K562 (cell line): ENCODE results near the gene REM2. TPM values are rescaled to one million over a fixed set of nuclear protein-coding genes. Genes with fewer than 3 reads are reported as not detected.

Experiments used
- ASH1L ChIP-seq: fragments of 450-650 bp; IDR thresholded peaks from 2 replicates; pipeline ENCODE4 v1.6.1; 2018; ENCODE audit warnings: borderline replicate concordance, mild to moderate bottlenecking, low read depth; ENCODE audit not compliant: partially characterized antibody
- ATF1 ChIP-seq, 2 experiments: fragments of 450-650 bp in 1 of 2; IDR thresholded peaks; 2 replicates each; pipeline ENCODE4 v1.6.1; 2016; ENCODE audit warnings: missing compliant biosample characterization in 1 of 2, missing genetic modification characterization in 1 of 2
- BCLAF1 ChIP-seq, 2 experiments: fragments of 450-650 bp in 1 of 2; IDR thresholded peaks; 2 replicates each; pipeline ENCODE4 v1.6.1; 2011 to 2017; ENCODE audit warnings: low read depth in 2 of 2, antibody characterized with exemption in 1 of 2, borderline replicate concordance in 1 of 2, low read length in 1 of 2, mild to moderate bottlenecking in 1 of 2, mixed read lengths in 1 of 2; ENCODE audit not compliant: control insufficient read depth in 1 of 2
- CEBPG ChIP-seq, 3 experiments: fragments of 200-800 bp in 1 of 3; sonication (Bioruptor generic) in 1 of 3; sonication (generic) in 1 of 3; formaldehyde crosslinking in 1 of 3; IDR thresholded peaks in 2 of 3; conservative IDR thresholded peaks in 1 of 3; 2 replicates each; pipeline versions ENCODE4 v1.6.1 to v1.8.0; 2016 to 2022; ENCODE audit warnings: missing compliant biosample characterization in 2 of 3, missing genetic modification characterization in 2 of 3, mild to moderate bottlenecking in 1 of 3, missing genetic modification reagents in 1 of 3
- E2F1 ChIP-seq: sonication (generic); formaldehyde crosslinking; IDR thresholded peaks from 2 replicates; pipeline ENCODE4 v1.8.1; 2023; ENCODE audit warnings: mild to moderate bottlenecking, missing genetic modification reagents, moderate library complexity
- GTF2E2 ChIP-seq: fragments of 200-800 bp; sonication (Bioruptor generic); IDR thresholded peaks from 2 replicates; pipeline ENCODE4 v1.6.1; 2016; ENCODE audit warnings: missing genetic modification characterization, missing compliant biosample characterization
- HBP1 ChIP-seq: fragments of 450-650 bp; formaldehyde crosslinking; IDR thresholded peaks from 2 replicates; pipeline ENCODE4 v1.4.0; 2022; ENCODE audit warnings: missing genetic modification characterization
- KAT2B ChIP-seq: IDR thresholded peaks from one replicate; pipeline ENCODE4 v1.6.1; 2012; ENCODE audit warnings: low read depth, mild to moderate bottlenecking, control low read depth, inconsistent platforms, low read length, moderate library complexity
- SRSF3 ChIP-seq: fragments of 200-400 bp; formaldehyde crosslinking; IDR thresholded peaks from 2 replicates; pipeline ENCODE4 v1.6.1; 2016; ENCODE audit warnings: mild to moderate bottlenecking, low read length, moderate library complexity; ENCODE audit not compliant: insufficient read depth
- YY1 ChIP-seq, 3 experiments: IDR thresholded peaks; 2 replicates each; pipeline ENCODE4 v1.6.1; 2011; ENCODE audit warnings: low read length in 2 of 3, mild to moderate bottlenecking in 2 of 3, moderate library complexity in 2 of 3, borderline replicate concordance in 1 of 3, control low read depth in 1 of 3, low read depth in 1 of 3; ENCODE audit not compliant: insufficient read depth in 3 of 3, insufficient replicate concordance in 2 of 3, control insufficient read depth in 1 of 3, insufficient read length in 1 of 3; ENCODE audit errors: extremely low read depth in 1 of 3
- ZNF212 ChIP-seq: fragments of 450-650 bp; formaldehyde crosslinking; IDR thresholded peaks from 2 replicates; pipeline ENCODE4 v1.4.0; 2020; ENCODE audit warnings: mild to moderate bottlenecking
- ZNF449 ChIP-seq: fragments of 250-450 bp; sonication (Bioruptor Pico); IDR thresholded peaks from 2 replicates; pipeline ENCODE4 v1.8.0; 2022; ENCODE audit warnings: moderate library complexity, mild to moderate bottlenecking, inconsistent platforms
- ZNF507 ChIP-seq: conservative IDR thresholded peaks from 2 replicates; pipeline ENCODE4 v1.6.1; 2017; ENCODE audit warnings: missing genetic modification characterization, missing compliant biosample characterization
- ZNF551 ChIP-seq: fragments of 250-450 bp; sonication (Bioruptor Pico); IDR thresholded peaks from 2 replicates; pipeline ENCODE4 v1.5.0; 2021; ENCODE audit warnings: mild to moderate bottlenecking, moderate library complexity
- ZNF696 ChIP-seq: fragments of 250-450 bp; sonication (Bioruptor Pico); conservative IDR thresholded peaks from 2 replicates; pipeline ENCODE4 v1.4.0; 2020; ENCODE audit warnings: mild to moderate bottlenecking, moderate library complexity
- ZNF778 ChIP-seq: fragments of 450-650 bp; formaldehyde crosslinking; IDR thresholded peaks from 2 replicates; pipeline ENCODE4 v1.4.0; 2020; ENCODE audit warnings: mild to moderate bottlenecking, moderate library complexity
- ZZZ3 ChIP-seq: fragments of 450-650 bp; IDR thresholded peaks from 2 replicates; pipeline ENCODE4 v1.6.1; 2016; ENCODE audit warnings: antibody characterized with exemption, mild to moderate bottlenecking, moderate library complexity
- polyA plus RNA-seq, 8 experiments: library from polyadenylated mRNA; depleted of rRNA in 4 of 8; stranded (reverse) in 5 of 8; unstranded in 3 of 8; fragments of >200 nt; fragmentation: Nextera tagmentation in 2 of 8; fragmentation: Illumina TruSeq in 1 of 8; extraction: Ambion mirVana in 2 of 8; extraction: Trizol in 1 of 8; gene quantifications; 2 replicates each; pipeline versions ENCODE4 v1.2.1 to v1.2.3, GENCODE V29; 2011 to 2014; ENCODE audit warnings: inconsistent platforms in 1 of 8, missing spikeins in 1 of 8
- total RNA-seq, 7 experiments: library from RNA; depleted of rRNA in 6 of 7; stranded (reverse); fragments of >200 nt in 6 of 7; fragmentation: Illumina TruSeq in 2 of 7; extraction: Trizol in 2 of 7; gene quantifications; 2 replicates each; pipeline versions ENCODE4 v1.2.1 to v1.2.3, GENCODE V29; 2011 to 2021; ENCODE audit warnings: low replicate concordance in 1 of 7
- TF ChIP-seq, protein P1 (sequence below): fragments of 450-650 bp; IDR thresholded peaks from 2 replicates; pipeline ENCODE4 v1.6.1; 2017; ENCODE audit warnings: mild to moderate bottlenecking, moderate library complexity

REM2 gene
- total and polyA plus RNA-seq, 9 of the 15 experiments (the other 6 are each of a cell fraction or from before 2014, with no cell fraction given) = 0.18 to 1.0 (median 0.38) TPM

DNA sequence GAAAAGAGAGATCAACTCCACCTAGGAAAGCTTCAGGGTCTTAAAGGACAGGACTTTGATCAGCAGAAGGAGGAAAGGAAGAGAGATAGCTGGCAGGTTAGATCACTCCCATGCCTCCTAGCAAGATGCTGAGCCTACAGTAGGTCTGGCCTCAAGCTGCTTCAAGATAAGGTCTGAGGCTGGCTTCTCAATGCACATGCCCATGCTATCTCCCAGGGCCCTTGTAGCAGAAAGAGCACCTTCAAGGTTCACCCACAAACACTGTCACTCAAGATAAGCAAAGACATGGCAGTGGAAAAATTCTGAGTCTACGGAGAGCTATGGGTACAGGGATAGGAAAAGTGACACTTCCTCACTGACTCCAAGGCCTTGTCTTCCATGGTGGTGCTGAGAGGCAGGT lies 14.3 kb downstream of the REM2 start (continued):
- TF ChIP-seq HBP1 (CRISPR knock-in tag) (no peak), GTF2E2 (tag) (no peak), CEBPG (CRISPR knock-in tag; IDR thresholded peaks at IDR 0.05) (no peak), CEBPG (tag; conservative IDR thresholded peaks at IDR 0.05 in 1 of 2, IDR thresholded peaks at IDR 0.05 in 1 of 2) (no peak), KAT2B (no peak), SRSF3 (no peak), ZNF212 (no peak), BCLAF1 (IDR thresholded peaks at IDR 0.05; ENCODE audit: borderline replicate concordance in 1 of 2, control insufficient read depth in 1 of 2, low read depth in 2 of 2, low read length in 1 of 2) (no peak; a peak in 1 of 4 replicates), ATF1 (CRISPR knock-in tag; IDR thresholded peaks at IDR 0.05) (no peak), ATF1 (tag; IDR thresholded peaks at IDR 0.05) (no peak), ASH1L (no peak), YY1 (IDR thresholded peaks at IDR 0.05; ENCODE audit: borderline replicate concordance in 1 of 3, control insufficient read depth in 1 of 3, extremely low read depth in 1 of 3, insufficient read depth in 3 of 3, insufficient read length in 1 of 3, insufficient replicate concordance in 2 of 3, low read depth in 1 of 3, low read length in 2 of 3) (no peak), ZZZ3 (no peak), ZNF778 (CRISPR knock-in tag) (no peak), ZNF551 (CRISPR knock-in tag) (no peak), ZNF507 (tag) (no peak), E2F1 (CRISPR knock-in tag) (no peak), ZNF696 (no peak), ZNF449 (CRISPR knock-in tag) (no peak)
- TF ChIP-seq, protein P1, sequence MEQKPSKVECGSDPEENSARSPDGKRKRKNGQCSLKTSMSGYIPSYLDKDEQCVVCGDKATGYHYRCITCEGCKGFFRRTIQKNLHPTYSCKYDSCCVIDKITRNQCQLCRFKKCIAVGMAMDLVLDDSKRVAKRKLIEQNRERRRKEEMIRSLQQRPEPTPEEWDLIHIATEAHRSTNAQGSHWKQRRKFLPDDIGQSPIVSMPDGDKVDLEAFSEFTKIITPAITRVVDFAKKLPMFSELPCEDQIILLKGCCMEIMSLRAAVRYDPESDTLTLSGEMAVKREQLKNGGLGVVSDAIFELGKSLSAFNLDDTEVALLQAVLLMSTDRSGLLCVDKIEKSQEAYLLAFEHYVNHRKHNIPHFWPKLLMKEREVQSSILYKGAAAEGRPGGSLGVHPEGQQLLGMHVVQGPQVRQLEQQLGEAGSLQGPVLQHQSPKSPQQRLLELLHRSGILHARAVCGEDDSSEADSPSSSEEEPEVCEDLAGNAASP = no peak
